Calu3 (cell line): ENCODE data around the gene NEURL2. TPM values are rescaled to one million over a fixed set of nuclear protein-coding genes. Genes with fewer than 3 reads are reported as not detected.
A peak's percentile ranks its signal among the peaks of the same experiment; 100 is the strongest.

Experiments used
- BruUV-seq: library from RNA; stranded (reverse); fragments of 400-500 nt; replicated peaks from 2 replicates; lab custom pipeline; 2021; lab: Mats Ljungman, UMichigan
- CTCF ChIA-PET: fragments of 300-600 bp; sonication (Branson Sonifier 250); formaldehyde crosslinking; loops from one replicate; lab custom pipeline; 2022; ENCODE audit warnings: antibody characterized with exemption; lab: Charles Lee
- DNase-seq: peaks from one replicate; pipeline ENCODE4 v3.0.0; 2022
- H3K27ac Mint-ChIP-seq: one replicate; pipeline ENCODE4 v1.8.0; 2022; ENCODE audit warnings: mixed read lengths; ENCODE audit not compliant: unreplicated experiment
- H3K27me3 Mint-ChIP-seq: one replicate; pipeline ENCODE4 v1.8.0; 2022; ENCODE audit warnings: mixed read lengths; ENCODE audit not compliant: unreplicated experiment
- H3K36me3 Mint-ChIP-seq: one replicate; pipeline ENCODE4 v1.8.0; 2022; ENCODE audit warnings: mild to moderate bottlenecking, moderate library complexity, mixed read lengths; ENCODE audit not compliant: insufficient read depth, unreplicated experiment
- H3K4me1 Mint-ChIP-seq: one replicate; pipeline ENCODE4 v1.8.0; 2022; ENCODE audit warnings: mild to moderate bottlenecking, low read depth, mixed read lengths; ENCODE audit not compliant: unreplicated experiment
- H3K4me3 Mint-ChIP-seq: one replicate; pipeline ENCODE4 v1.8.0; 2022; ENCODE audit warnings: mild to moderate bottlenecking, low read depth, moderate library complexity, mixed read lengths; ENCODE audit not compliant: unreplicated experiment
- H3K9me3 Mint-ChIP-seq: one replicate; pipeline ENCODE4 v1.8.0; 2022; ENCODE audit warnings: low read depth, mixed read lengths; ENCODE audit not compliant: unreplicated experiment
- intact Hi-C: fragments of 100-400 bp; cut with micrococcal nuclease; formaldehyde crosslinking; loops from one replicate; pipeline ENCODE4 v1.10.0; 2022; ENCODE audit not compliant: unreplicated experiment
- total RNA-seq: library from RNA; stranded (reverse); gene quantifications from 2 replicates; pipeline ENCODE4 v1.2.3, GENCODE V29; 2022
- TF ChIP-seq, protein P1 (sequence below): fragments of 200-600 bp; IDR thresholded peaks from one replicate; pipeline ENCODE4 v1.8.0; 2022; ENCODE audit warnings: antibody characterized with exemption; ENCODE audit not compliant: unreplicated experiment

NEURL2 gene
- total RNA-seq, 1 experiment from 2014 or later, result 6.8 TPM

DNA sequence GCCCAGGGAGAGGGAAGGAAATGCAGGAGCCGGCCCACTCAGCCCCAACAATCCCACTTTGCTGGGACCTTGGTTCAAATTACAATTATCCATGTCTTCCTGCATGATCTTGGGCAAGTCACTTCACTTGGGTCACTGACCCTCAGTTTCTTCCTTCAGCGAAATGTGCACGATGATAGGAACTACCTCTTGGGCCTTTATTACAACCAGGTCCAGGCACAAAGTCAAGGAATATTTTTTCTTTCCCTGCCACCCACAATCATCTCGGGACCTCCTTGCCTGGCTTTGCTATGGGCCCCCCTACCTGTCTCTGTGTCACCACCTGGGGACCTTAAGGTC, 21.3 kb upstream of the NEURL2 start:
- TF ChIP-seq, protein P1, sequence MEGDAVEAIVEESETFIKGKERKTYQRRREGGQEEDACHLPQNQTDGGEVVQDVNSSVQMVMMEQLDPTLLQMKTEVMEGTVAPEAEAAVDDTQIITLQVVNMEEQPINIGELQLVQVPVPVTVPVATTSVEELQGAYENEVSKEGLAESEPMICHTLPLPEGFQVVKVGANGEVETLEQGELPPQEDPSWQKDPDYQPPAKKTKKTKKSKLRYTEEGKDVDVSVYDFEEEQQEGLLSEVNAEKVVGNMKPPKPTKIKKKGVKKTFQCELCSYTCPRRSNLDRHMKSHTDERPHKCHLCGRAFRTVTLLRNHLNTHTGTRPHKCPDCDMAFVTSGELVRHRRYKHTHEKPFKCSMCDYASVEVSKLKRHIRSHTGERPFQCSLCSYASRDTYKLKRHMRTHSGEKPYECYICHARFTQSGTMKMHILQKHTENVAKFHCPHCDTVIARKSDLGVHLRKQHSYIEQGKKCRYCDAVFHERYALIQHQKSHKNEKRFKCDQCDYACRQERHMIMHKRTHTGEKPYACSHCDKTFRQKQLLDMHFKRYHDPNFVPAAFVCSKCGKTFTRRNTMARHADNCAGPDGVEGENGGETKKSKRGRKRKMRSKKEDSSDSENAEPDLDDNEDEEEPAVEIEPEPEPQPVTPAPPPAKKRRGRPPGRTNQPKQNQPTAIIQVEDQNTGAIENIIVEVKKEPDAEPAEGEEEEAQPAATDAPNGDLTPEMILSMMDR, result no peak
- intact Hi-C loops, result no loop called here
- no peak for DNase-seq
- no TSS peak for BruUV-seq
- Mint-ChIP-seq H3K9me3 (no peaks in the 10 kb centered on the region), H3K4me1 (peaks cover 9% of the 10 kb centered on the region), H3K4me3 (peak overlapping the region; percentile 62), H3K27ac (no peak overlapping the region), H3K27me3 (peaks cover 39% of the 10 kb centered on the region), H3K36me3 (peaks cover 14% of the 10 kb centered on the region)
- CTCF ChIA-PET, result no interaction called here

DNA sequence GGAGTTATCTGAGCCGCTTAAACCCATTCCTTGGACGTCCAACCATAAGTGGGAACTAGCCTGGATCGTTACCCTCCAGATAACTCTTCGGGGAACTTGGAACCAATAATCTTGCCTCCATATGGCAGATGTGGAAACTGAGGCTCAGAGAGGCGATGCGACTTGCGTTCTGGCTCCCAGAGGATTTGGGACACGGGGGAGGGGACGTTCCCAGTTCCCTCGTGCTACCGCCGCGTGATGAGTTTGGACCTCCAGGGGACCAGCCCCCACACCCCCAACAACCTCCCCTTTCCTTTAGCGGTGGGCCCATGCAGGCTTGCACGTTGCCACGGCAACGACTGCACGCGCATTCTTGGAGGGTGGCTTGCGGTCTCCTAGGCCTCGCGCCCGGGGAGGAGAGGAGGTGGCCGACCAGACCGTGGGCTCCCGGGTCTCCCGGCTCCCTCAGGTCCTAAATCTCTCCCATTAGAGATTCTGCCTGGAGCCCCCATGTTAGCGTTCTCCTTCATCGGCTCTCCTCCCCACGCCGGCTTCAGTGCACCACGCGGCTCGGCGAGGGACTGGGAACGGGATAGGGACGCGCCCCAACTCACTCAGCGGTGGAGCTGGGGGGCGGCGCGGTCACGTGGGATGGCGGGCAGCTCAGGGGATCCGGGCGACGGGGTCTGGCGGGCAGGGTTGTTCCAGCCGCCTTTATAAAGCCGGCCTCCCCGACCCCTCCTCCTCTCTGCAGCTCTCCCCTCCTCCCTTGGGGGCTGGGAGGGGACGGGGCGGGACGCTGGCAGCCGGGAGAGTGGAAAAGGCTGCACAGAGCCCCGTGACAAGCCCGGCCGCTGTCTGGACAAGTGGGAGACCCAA, 20.7 kb upstream of the NEURL2 start, which contains the start of gene PLTP:
TSS of gene PLTP (minus strand) at position 670 of the 858 bp plus-strand sequence. CDS start 703 bp downstream, outside the sequence.
- Mint-ChIP-seq H3K4me3 (peak within 1 kb of the TSS; percentile 62), H3K4me1 (peaks cover 9% of the 10 kb centered on the region), H3K27me3 (peaks cover 39% of the 10 kb centered on the region), H3K9me3 (no peaks in the 10 kb centered on the region), H3K36me3 (peaks cover 14% of the 10 kb centered on the region), H3K27ac (peak within 1 kb of the TSS; percentile 40)
- CTCF ChIA-PET, result interaction anchor here (1.0 kb wide), 1 partner anchor 72 kb away, joined by 3 read pairs; no protein-coding TSS in a partner anchor
- intact Hi-C loops, result no loop called here
- TF ChIP-seq, protein P1, result no peak
- no TSS peak for BruUV-seq
- peak; percentile 28 for DNase-seq

DNA sequence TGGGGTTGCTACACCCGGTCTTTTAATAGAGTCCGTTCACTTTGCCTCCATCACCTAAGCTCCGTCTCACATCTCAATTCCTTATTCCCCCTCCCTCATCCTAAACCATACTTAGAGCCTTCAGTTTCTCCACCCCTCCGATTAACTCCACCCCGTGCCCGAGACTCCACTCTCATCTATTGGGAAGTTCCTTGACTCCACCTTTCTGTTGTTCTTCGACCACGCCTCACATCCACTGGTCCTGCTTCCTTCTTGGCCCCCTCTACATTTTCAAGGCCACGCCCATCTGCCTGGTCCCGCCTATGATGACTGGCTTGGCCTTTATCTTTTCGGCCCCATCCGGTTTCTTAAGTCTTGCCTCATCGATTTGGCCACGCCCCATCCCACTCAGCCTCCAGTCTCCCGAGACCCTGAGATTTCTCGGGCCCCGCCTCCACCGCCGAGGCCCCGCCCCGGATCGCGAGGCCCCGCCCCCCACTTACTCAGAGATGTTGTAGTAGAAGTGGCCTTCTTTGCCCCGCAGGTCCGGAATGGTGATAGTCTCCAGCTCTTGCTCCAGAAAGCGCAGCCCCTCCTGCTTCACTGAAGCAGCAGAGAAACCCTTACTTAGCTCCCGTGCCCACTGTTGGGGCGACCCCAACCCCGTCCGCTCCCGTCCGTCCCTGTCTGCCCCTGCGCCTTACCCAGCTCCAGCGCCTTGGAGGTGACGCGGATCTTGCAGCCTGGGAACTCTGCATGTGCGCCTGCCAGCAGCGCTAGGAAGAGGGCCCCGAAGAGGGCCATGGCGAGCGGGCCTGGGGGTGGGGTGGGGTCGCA, 19.9 kb upstream of the NEURL2 start:
- Mint-ChIP-seq H3K27me3 (peaks cover 39% of the 10 kb centered on the region), H3K36me3 (peaks cover 14% of the 10 kb centered on the region), H3K9me3 (no peaks in the 10 kb centered on the region), H3K27ac (peak overlapping the region; percentile 40), H3K4me3 (peak overlapping the region; percentile 62), H3K4me1 (peaks cover 12% of the 10 kb centered on the region)
- no TSS peak for BruUV-seq
- DNase-seq, result peak; percentile 88
- CTCF ChIA-PET, result interaction anchor here (0.5 to 1.6 kb wide), 5 partner anchors 22 to 831 kb away, joined by 3 to 4 read pairs (median 3); partner anchors contain the start of gene PCIF1
- TF ChIP-seq, protein P1, result no peak
- intact Hi-C loops, result no loop called here
